Bronchial epithelial cell (primary cell): Measurements from ENCODE around the gene AMDHD2. TPM values are rescaled to one million over a fixed set of nuclear protein-coding genes. Genes with fewer than 3 reads are reported as not detected.
"Not testable (repeated sequence)": the region's sequence is repeated elsewhere in the genome, so short reads cannot be mapped to it uniquely, and the experiment has no call there.

Experiments used
- DNase-seq: peaks from one replicate; pipeline ENCODE4 v3.0.0-alpha.2; 2010; ENCODE audit warnings: low read depth
- FAIRE-seq: peaks from 2 replicates; lab custom pipeline; 2011; peaks lifted over from hg19 to GRCh38; lab: Jason Lieb, UNC
- H3K27me3 ChIP-seq: 2 replicates; pipeline ENCODE4 v1.5.1; 2011; ENCODE audit warnings: low read length; ENCODE audit not compliant: control insufficient read depth, insufficient read depth
- H3K36me3 ChIP-seq: 2 replicates; pipeline ENCODE4 v1.5.1; 2011; ENCODE audit warnings: low read length; ENCODE audit not compliant: control insufficient read depth, insufficient read depth
- H3K4me3 ChIP-seq: 2 replicates; pipeline ENCODE4 v1.5.1; 2011; ENCODE audit warnings: mild to moderate bottlenecking, low read depth, low read length, control low read depth
- total RNA-seq: library from RNA; depleted of rRNA; stranded (reverse); fragments of >200 nt; gene quantifications from 2 replicates; pipeline ENCODE4 v1.2.1, GENCODE V29; 2014
- TF ChIP-seq, protein P1 (sequence below): IDR thresholded peaks from 2 replicates; pipeline ENCODE4 v1.5.1; 2011; ENCODE audit warnings: mild to moderate bottlenecking, moderate library complexity, low read length, control low read depth, inconsistent platforms; ENCODE audit not compliant: insufficient read depth, severe bottlenecking

The AMDHD2 gene
- total RNA-seq, 1 donor from 2014 or later: 35.8 TPM

DNA sequence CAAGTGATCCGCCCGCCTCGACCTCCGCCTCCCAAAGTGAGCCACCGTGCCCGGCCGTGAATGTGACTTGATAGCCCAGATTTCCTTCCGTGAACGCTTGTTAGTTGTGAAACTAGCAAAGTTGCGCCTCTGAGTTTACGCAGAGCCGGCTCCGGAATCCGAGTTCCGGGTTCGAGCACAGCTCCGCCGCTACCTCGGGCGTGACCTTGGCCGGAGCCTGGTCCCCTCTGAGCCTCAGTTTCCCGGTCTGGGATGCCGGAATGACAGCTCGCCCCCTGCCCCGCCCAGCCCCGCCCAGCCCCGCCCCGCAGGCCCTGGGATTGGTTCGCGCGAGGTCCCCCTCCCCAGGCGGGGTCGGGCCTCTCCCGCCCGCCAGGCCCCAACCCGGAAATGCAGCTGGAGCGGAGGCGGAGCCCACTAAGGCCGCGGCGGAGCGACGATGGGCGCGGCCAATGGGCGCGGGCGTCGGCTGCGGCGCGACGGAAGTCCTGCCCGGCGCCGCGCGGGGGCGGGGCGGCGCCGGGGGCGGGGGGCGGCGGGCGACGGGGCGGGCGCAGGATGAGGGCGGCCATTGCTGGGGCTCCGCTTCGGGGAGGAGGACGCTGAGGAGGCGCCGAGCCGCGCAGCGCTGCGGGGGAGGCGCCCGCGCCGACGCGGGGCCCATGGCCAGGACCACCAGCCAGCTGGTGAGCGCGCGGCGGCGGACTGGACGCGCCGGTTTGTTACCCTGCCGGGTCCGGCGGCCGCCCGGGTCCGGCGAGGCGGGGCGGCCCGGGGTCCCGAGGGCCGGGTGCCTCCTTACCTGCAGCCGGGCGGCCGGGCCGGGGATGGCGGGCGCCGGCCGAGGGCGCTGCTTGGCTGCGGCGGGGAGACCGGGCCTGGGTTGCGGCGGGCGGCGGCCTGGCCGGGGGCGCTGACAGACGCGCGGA, 17.5 kb downstream of the AMDHD2 start, which contains the start of gene PDPK1:
PDPK1 (plus strand) TSS at position 571 of the 929 bp plus-strand sequence; CDS start at position 663, 92 bp downstream.
- TF ChIP-seq, protein P1, sequence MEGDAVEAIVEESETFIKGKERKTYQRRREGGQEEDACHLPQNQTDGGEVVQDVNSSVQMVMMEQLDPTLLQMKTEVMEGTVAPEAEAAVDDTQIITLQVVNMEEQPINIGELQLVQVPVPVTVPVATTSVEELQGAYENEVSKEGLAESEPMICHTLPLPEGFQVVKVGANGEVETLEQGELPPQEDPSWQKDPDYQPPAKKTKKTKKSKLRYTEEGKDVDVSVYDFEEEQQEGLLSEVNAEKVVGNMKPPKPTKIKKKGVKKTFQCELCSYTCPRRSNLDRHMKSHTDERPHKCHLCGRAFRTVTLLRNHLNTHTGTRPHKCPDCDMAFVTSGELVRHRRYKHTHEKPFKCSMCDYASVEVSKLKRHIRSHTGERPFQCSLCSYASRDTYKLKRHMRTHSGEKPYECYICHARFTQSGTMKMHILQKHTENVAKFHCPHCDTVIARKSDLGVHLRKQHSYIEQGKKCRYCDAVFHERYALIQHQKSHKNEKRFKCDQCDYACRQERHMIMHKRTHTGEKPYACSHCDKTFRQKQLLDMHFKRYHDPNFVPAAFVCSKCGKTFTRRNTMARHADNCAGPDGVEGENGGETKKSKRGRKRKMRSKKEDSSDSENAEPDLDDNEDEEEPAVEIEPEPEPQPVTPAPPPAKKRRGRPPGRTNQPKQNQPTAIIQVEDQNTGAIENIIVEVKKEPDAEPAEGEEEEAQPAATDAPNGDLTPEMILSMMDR: no peak
- FAIRE-seq (no peak), DNase-seq (peak; percentile 84)
- Histone ChIP-seq H3K4me3 (peak within 1 kb of the TSS; percentile 63), H3K27me3 (no peaks in the 10 kb centered on the region), H3K36me3 (peaks cover 3% of the 10 kb centered on the region)

DNA sequence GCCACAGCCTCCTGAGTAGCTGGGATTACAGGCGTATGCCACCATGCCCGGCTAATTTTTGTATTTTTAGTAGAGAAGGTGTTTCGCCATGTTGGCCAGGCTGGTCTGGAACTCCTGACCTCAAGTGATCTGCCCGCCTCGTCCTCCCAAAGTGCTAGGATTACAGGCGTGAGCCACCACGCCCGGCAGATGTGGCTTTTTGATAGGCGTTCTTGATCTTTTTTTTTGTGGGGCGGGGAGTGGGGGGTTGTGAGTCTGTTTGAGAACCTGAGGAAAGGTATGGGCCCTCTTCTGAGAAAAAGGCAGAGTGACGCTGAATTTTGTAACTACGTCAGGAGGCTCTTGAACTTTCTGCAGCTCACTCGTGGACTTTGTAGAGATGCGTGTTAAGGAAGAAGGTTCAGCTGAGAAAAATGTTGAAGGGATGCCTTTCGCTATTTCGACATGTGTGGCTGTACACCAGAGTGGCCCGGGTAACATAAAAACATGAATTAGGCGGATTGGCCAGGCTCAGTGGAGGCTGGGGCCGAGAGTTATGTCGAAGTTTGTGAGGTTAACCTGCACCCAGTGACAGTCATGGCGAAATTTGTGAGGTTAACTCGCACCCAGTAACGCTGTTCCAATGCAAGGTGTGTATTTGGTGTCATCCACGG, 19.1 kb downstream of the AMDHD2 start:
- H3K27me3 ChIP-seq, H3K4me3 ChIP-seq, H3K36me3 ChIP-seq, DNase-seq: not testable (repeated sequence)
- FAIRE-seq: peak; percentile 40

DNA sequence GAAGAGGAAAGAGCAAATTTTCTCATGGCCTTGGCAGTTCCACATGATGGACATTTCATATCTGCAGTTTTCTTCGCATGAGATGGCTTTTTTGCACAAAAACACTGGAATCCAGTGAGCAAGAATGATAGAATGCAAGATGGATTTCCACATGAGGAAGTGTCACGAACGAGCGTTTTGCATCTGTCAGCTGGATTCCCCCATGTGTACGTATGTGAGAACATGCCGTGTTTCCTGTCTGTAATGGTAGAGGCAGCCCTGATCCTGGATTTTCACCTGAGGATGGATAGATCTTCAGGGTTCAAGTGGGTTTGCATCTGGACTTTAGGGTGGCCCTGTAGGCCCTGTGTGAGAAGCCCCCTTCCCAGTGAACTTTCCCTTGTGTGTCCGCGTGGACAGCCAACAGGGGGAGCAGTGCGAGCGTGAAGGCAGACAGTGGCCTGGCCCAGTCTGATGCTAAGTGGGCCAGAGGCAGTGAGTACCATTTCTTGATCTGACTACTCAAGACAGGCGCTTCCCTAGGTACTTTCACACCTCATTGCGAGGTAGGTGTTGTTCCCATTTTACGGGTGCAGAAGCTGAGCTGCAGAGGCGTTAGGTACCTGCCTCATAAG, 19.8 kb downstream of the AMDHD2 start:
- FAIRE-seq, DNase-seq, H3K4me3 ChIP-seq, H3K27me3 ChIP-seq, H3K36me3 ChIP-seq: not testable (repeated sequence)
- TF ChIP-seq, protein P1: peak; percentile 44

DNA sequence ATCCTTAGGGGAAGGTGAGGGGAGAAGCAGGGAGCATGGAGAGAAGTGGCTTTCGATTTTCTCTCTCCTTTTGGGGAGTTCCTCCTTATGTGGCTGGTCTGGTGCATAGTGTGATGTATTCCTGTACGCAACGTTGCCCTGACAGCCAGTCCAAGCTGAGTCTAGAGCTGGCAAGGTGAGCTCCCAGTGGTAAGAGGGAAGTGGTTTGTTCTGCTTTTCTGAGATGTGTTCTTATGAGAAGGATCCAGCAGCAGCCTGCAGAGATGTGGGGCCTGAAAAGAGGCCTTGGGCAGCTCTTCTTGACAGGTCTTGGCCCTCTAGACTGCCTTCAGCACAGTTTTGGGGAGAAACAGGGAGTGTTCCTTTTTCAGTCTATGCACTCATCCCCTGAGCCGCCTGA, 20.7 kb downstream of the AMDHD2 start:
- not testable (repeated sequence) for H3K27me3 ChIP-seq, FAIRE-seq, H3K36me3 ChIP-seq, DNase-seq, H3K4me3 ChIP-seq

DNA sequence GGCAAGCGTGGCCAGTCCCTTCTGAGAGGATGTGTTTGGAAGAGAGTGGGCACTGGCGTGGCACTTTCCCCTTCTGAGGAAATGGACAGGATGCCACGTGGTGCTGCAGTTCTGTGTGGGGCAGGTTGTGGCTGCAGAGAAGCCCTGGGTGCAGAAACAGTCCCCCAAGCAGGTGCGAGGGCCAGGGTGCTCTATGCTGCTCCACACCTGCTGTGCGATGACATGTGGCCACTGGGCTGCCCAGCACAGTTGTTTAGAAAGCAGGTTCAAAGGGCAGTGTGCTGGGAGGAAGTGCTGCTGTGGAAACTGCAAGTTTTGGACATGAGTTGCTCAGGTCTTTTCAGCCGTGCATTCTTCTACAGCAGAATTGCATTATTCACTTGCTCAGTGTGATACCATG, 21.2 kb downstream of the AMDHD2 start:
- FAIRE-seq, H3K27me3 ChIP-seq, H3K4me3 ChIP-seq, H3K36me3 ChIP-seq, DNase-seq: not testable (repeated sequence)

- not testable (repeated sequence) for H3K27me3 ChIP-seq, H3K4me3 ChIP-seq, FAIRE-seq, H3K36me3 ChIP-seq, DNase-seq
These were observed 23.6 kb downstream of the AMDHD2 start for GRCh38 chr16:2543771-2544170.

GRCh38 chr16:2550283-2550878, 30.2 kb downstream of the AMDHD2 start:
- DNase-seq, H3K27me3 ChIP-seq, H3K36me3 ChIP-seq, H3K4me3 ChIP-seq: not testable (repeated sequence)
- peak; percentile 64 for FAIRE-seq
